Left colon (tissue), 2 donors: ENCODE measurements around the gene KRTAP9-2. TPM values are rescaled to one million over a fixed set of nuclear protein-coding genes. Genes with fewer than 3 reads are reported as not detected.
A peak's percentile ranks its signal among the peaks of the same experiment; 100 is the strongest.
"Not testable (repeated sequence)": the region's sequence is repeated elsewhere in the genome, so short reads cannot be mapped to it uniquely, and the experiment has no call there.

Experiments used
- ATAC-seq: fragments of 200-7000 bp; cut with Tn5 transposase; one replicate; pipeline ENCODE4 v1.9.1; 2020; ENCODE audit warnings: mild to moderate bottlenecking, moderate library complexity
- DNase-seq, 2 donors: peaks; one replicate each; pipeline ENCODE4 v3.0.0-alpha.2; 2020
- intact Hi-C, 2 donors: fragments of 100-400 bp; cut with DNase I in 1 of 2; cut with micrococcal nuclease in 1 of 2; formaldehyde crosslinking; loops; one replicate each; pipeline versions ENCODE4 v1.11.2 to v1.14.0; 2022; cut with DNase I, micrococcal nuclease
- long read RNA-seq: library from polyadenylated mRNA; unstranded; transcript quantifications from one replicate; pipeline ENCODE4 v2.0.0, GENCODE V29; 2021
- total RNA-seq, 2 donors: library from RNA; stranded (reverse); fragmentation: NEBNext Ultra II Directional; extraction: Animal tissue kit (Norgen Biotek cat#: 25700); gene quantifications; one replicate each; pipeline ENCODE4 v1.2.1, GENCODE V29; 2021
- donor health status: DM: no; HTN: no; CAD: no.
- donor health status: DM: yes; HTN: yes; CAD: no.

KRTAP9-2 gene
- total RNA-seq = not detected
- long read RNA-seq = 0 reads

- DNase-seq, intact Hi-C loops, ATAC-seq: not testable (repeated sequence)
These were observed at the start of gene KRTAP9-2 for GRCh38 chr17:41226598-41227095. KRTAP9-2 (plus strand) TSS chr17:41226648; CDS start chr17:41226655, 7 bp downstream.

GRCh38 chr17:41176744-41177387 is 49.6 kb upstream of the KRTAP9-2 start:
- intact Hi-C loops = no loop called here
- ATAC-seq (no peak), DNase-seq (no peak)

- DNase-seq (no peak), ATAC-seq (no peak)
- intact Hi-C loops = no loop called here
These were observed 48.6 kb upstream of the KRTAP9-2 start, which contains the start of gene KRTAP4-2 for GRCh38 chr17:41177727-41178271. KRTAP4-2 (minus strand) TSS chr17:41178221; CDS start chr17:41178164, 57 bp downstream.

GRCh38 chr17:41178341-41178740 is 48.1 kb upstream of the KRTAP9-2 start:
- ATAC-seq (no peak), DNase-seq (no peak)
- intact Hi-C loops = no loop called here

- no peak for DNase-seq
- intact Hi-C loops = no loop called here
- ATAC-seq = no peak
These were observed 47.4 kb upstream of the KRTAP9-2 start for GRCh38 chr17:41178843-41179616.

GRCh38 chr17:41184480-41184961 is 41.9 kb upstream of the KRTAP9-2 start, which contains the start of gene KRTAP4-1:
KRTAP4-1 (minus strand) TSS chr17:41184911; CDS start chr17:41184854, 57 bp downstream.
- intact Hi-C loops = no loop called here
- ATAC-seq (no peak), DNase-seq (no peak)

GRCh38 chr17:41185001-41185400 is 41.4 kb upstream of the KRTAP9-2 start:
- intact Hi-C loops = no loop called here

GRCh38 chr17:41186872-41187271 is 39.6 kb upstream of the KRTAP9-2 start:
- ATAC-seq = no peak
- intact Hi-C loops = no loop called here
- no peak for DNase-seq

More at GRCh38 chr17:41185001-41185400, 41.4 kb upstream of the KRTAP9-2 start:
- ATAC-seq (no peak), DNase-seq (no peak)

GRCh38 chr17:41189837-41190318 is 36.6 kb upstream of the KRTAP9-2 start, which contains the start of gene KRTAP9-1:
KRTAP9-1 (plus strand) TSS chr17:41189887; CDS start chr17:41189887, 0 bp downstream.
- ATAC-seq, DNase-seq: not testable (repeated sequence)

GRCh38 chr17:41190328-41190727 is 36.1 kb upstream of the KRTAP9-2 start:
- DNase-seq = no peak
- ATAC-seq = no peak
- intact Hi-C loops = no loop called here

More at GRCh38 chr17:41189837-41190318, 36.6 kb upstream of the KRTAP9-2 start, which contains the start of gene KRTAP9-1:
- intact Hi-C loops = not testable (repeated sequence)

GRCh38 chr17:41196068-41196467 is 30.4 kb upstream of the KRTAP9-2 start:
- ATAC-seq (no peak), DNase-seq (no peak)
- intact Hi-C loops = no loop called here

GRCh38 chr17:41199421-41200078 is 26.9 kb upstream of the KRTAP9-2 start:
- ATAC-seq = peak; percentile 95

GRCh38 chr17:41211845-41212466 is 14.5 kb upstream of the KRTAP9-2 start:
- intact Hi-C loops = no loop called here
- peak in 1 of 2 donors; percentile 27 for DNase-seq
- peak; percentile 92 for ATAC-seq

More at GRCh38 chr17:41199421-41200078, 26.9 kb upstream of the KRTAP9-2 start:
- DNase-seq = no peak
- intact Hi-C loops = no loop called here

GRCh38 chr17:41212524-41213169 is 13.8 kb upstream of the KRTAP9-2 start:
- DNase-seq (no peak), ATAC-seq (peak; percentile 45)

GRCh38 chr17:41215681-41216080 is 10.8 kb upstream of the KRTAP9-2 start:
- DNase-seq (no peak), ATAC-seq (no peak)
- intact Hi-C loops = no loop called here

More at GRCh38 chr17:41212524-41213169, 13.8 kb upstream of the KRTAP9-2 start:
- intact Hi-C loops = no loop called here

- intact Hi-C loops = no loop called here
- DNase-seq (no peak), ATAC-seq (no peak)
These were observed 2.6 kb upstream of the KRTAP9-2 start for GRCh38 chr17:41223821-41224220.

GRCh38 chr17:41226051-41226450 is 397 bp upstream of the KRTAP9-2 start:
- intact Hi-C loops = no loop called here
- no peak for ATAC-seq
- DNase-seq = no peak
